ENCODE measurements around the gene OXGR1.

- TF ChIP-seq CTCF (IDR thresholded peaks at IDR 0.05) (no peak), POLR2A (IDR thresholded peaks at IDR 0.05) (no peak)
Measured at GRCh38 chr13:96994017-96994857, at the start of gene OXGR1.
